GM23248 (cell line): Measurements from ENCODE around the gene POFUT2. TPM values are rescaled to one million over a fixed set of nuclear protein-coding genes. Genes with fewer than 3 reads are reported as not detected.

ENCODE experiments used
- DNase-seq: peaks from one replicate; pipeline ENCODE4 v3.0.0-alpha.2; 2015
- H2AFZ ChIP-seq: fragments of 200-600 bp; sonication (generic); 2 replicates; pipeline ENCODE4 v1.6.1; 2016; ENCODE audit warnings: antibody characterized with exemption
- H3F3A ChIP-seq: fragments of 200-600 bp; sonication (generic); 2 replicates; pipeline ENCODE4 v1.6.1; 2016; ENCODE audit warnings: mild to moderate bottlenecking, antibody characterized with exemption, mixed run types; ENCODE audit not compliant: insufficient read depth
- H3K27ac ChIP-seq: fragments of 200-600 bp; sonication (generic); 2 replicates; pipeline ENCODE4 v1.5.1; 2016; ENCODE audit warnings: mild to moderate bottlenecking
- H3K27me3 ChIP-seq: fragments of 200-600 bp; sonication (generic); replicated peaks from 2 replicates; pipeline ENCODE4 v1.6.1; 2016; ENCODE audit warnings: mild to moderate bottlenecking; ENCODE audit not compliant: insufficient read depth
- H3K36me3 ChIP-seq: fragments of 200-600 bp; sonication (generic); 2 replicates; pipeline ENCODE4 v1.6.1; 2016; ENCODE audit warnings: low read depth, mild to moderate bottlenecking
- H3K4me1 ChIP-seq: fragments of 200-600 bp; sonication (generic); 2 replicates; pipeline ENCODE4 v1.6.1; 2016; ENCODE audit warnings: mild to moderate bottlenecking; ENCODE audit not compliant: insufficient read depth
- H3K4me2 ChIP-seq: fragments of 200-600 bp; sonication (generic); one replicate; pipeline ENCODE4 v1.6.1; 2016; ENCODE audit warnings: mild to moderate bottlenecking; ENCODE audit not compliant: unreplicated experiment
- H3K4me3 ChIP-seq: fragments of 200-600 bp; sonication (generic); 2 replicates; pipeline ENCODE4 v1.5.1; 2016; ENCODE audit warnings: mild to moderate bottlenecking
- H3K79me2 ChIP-seq: fragments of 200-600 bp; sonication (generic); 2 replicates; pipeline ENCODE4 v1.6.1; 2016; ENCODE audit warnings: mild to moderate bottlenecking; ENCODE audit not compliant: insufficient read depth
- H3K9ac ChIP-seq: fragments of 200-600 bp; sonication (generic); 2 replicates; pipeline ENCODE4 v1.6.1; 2016; ENCODE audit warnings: mild to moderate bottlenecking
- H3K9me2 ChIP-seq: fragments of 200-600 bp; sonication (generic); 2 replicates; pipeline ENCODE4 v1.6.1; 2016; ENCODE audit warnings: mixed run types, mild to moderate bottlenecking, moderate library complexity; ENCODE audit not compliant: insufficient read depth
- H3K9me3 ChIP-seq: fragments of 200-600 bp; sonication (generic); one replicate; pipeline ENCODE4 v1.6.1; 2017; ENCODE audit warnings: low read depth
- H4K20me1 ChIP-seq: fragments of 200-600 bp; sonication (generic); 2 replicates; pipeline ENCODE4 v1.6.0; 2016; ENCODE audit not compliant: insufficient read depth
- EZH2 ChIP-seq: fragments of 200-600 bp; sonication (generic); IDR thresholded peaks from 2 replicates; pipeline ENCODE4 v1.6.1; 2018; ENCODE audit warnings: antibody characterized with exemption, mild to moderate bottlenecking; ENCODE audit not compliant: insufficient read depth, poor library complexity, severe bottlenecking
- EZH2phosphoT487 ChIP-seq: fragments of 200-600 bp; sonication (generic); IDR thresholded peaks from 2 replicates; pipeline ENCODE4 v1.6.1; 2018; ENCODE audit warnings: antibody characterized with exemption, moderate library complexity, mild to moderate bottlenecking, low read depth; ENCODE audit not compliant: insufficient read depth
- WGBS, 2 experiments: methylation state at CpG; one replicate each; pipeline ENCODE4 v1.1.6; 2015 to 2017; ENCODE audit warnings: low lambda C conversion rate in 2 of 2, low coverage in 1 of 2; ENCODE audit errors: missing lambda C conversion rate in 2 of 2; 5-methylcytosine and 5-hydroxymethylcytosine counted together
- in situ Hi-C: fragments of 300-500 bp; cut with MboI; formaldehyde crosslinking; loops from 2 replicates; pipeline ENCODE4 v1.15.0; 2020
- polyA plus RNA-seq: library from polyadenylated mRNA; unstranded; fragments of >200 nt; fragmentation: Nextera tagmentation; extraction: Ambion mirVana; gene quantifications from 2 replicates; pipeline ENCODE4 v1.2.1, GENCODE V29; 2016
- total RNA-seq: library from RNA; depleted of rRNA; stranded (reverse); fragments of >200 nt; shearing (Covaris generic); gene quantifications from 2 replicates; pipeline ENCODE4 v1.2.3, GENCODE V29; 2014

Gene POFUT2
- total and polyA plus RNA-seq, 2 experiments from 2014 or later: 30.1 to 48.2 TPM

- Histone ChIP-seq H3K4me1 (peaks cover 16% of the 10 kb centered on the region), H3K36me3 (no peaks in the 10 kb centered on the region), H2AFZ (no peak overlapping the region), H3K4me3 (no peak overlapping the region), H3K27ac (no peak overlapping the region), H3K27me3 (no peaks in the 10 kb centered on the region), H3F3A (no peaks in the 10 kb centered on the region), H4K20me1 (no peaks in the 10 kb centered on the region), H3K9me2 (no peaks in the 10 kb centered on the region), H3K9me3 (no peaks in the 10 kb centered on the region), H3K79me2 (no peaks in the 10 kb centered on the region), H3K9ac (no peak overlapping the region), H3K4me2 (no peak overlapping the region)
- in situ Hi-C loops: no loop called here
- WGBS, 2 experiments: 73 to 74% methylated on average over 13 to 14 of the region's 14 CpGs
- DNase-seq: no peak
- TF ChIP-seq EZH2phosphoT487 (no peak), EZH2 (no peak)
Observed at GRCh38 chr21:45313015-45313414, 25.3 kb upstream of the POFUT2 start.

- Histone ChIP-seq H3K9ac (no peak overlapping the region), H3F3A (no peaks in the 10 kb centered on the region), H3K27ac (no peak overlapping the region), H3K4me2 (no peak overlapping the region), H3K27me3 (no peaks in the 10 kb centered on the region), H2AFZ (no peak overlapping the region), H3K4me3 (no peak overlapping the region), H3K4me1 (peaks cover 10% of the 10 kb centered on the region), H3K79me2 (no peaks in the 10 kb centered on the region), H3K9me3 (no peaks in the 10 kb centered on the region), H4K20me1 (no peaks in the 10 kb centered on the region), H3K9me2 (no peaks in the 10 kb centered on the region), H3K36me3 (no peaks in the 10 kb centered on the region)
- in situ Hi-C loops: no loop called here
- no peak for TF ChIP-seq EZH2phosphoT487
- TF ChIP-seq EZH2: no peak
- DNase-seq: no peak
- 59 to 83% methylated on average over 1 of the region's 1 CpG for WGBS, 2 experiments
Observed at GRCh38 chr21:45312296-45312695, 24.6 kb upstream of the POFUT2 start.

GRCh38 chr21:45310459-45310858 lies 22.8 kb upstream of the POFUT2 start:
- no peak overlapping the region for H3K4me3 ChIP-seq
- no peak overlapping the region for H3K9ac ChIP-seq
- H3K4me2 ChIP-seq: no peak overlapping the region
- H3K9me2 ChIP-seq: no peaks in the 10 kb centered on the region
- no peak for DNase-seq
- H3K27me3 ChIP-seq: no peaks in the 10 kb centered on the region
- no peaks in the 10 kb centered on the region for H4K20me1 ChIP-seq
- no peaks in the 10 kb centered on the region for H3K9me3 ChIP-seq
- TF ChIP-seq EZH2phosphoT487 (no peak), EZH2 (no peak)
- in situ Hi-C loops: no loop called here
- no peak overlapping the region for H3K27ac ChIP-seq
- H3K4me1 ChIP-seq: peaks cover 6% of the 10 kb centered on the region
- no peaks in the 10 kb centered on the region for H3K79me2 ChIP-seq
- no peak overlapping the region for H2AFZ ChIP-seq
- 86 to 87% methylated on average over 7 to 10 of the region's 10 CpGs for WGBS, 2 experiments
- H3K36me3 ChIP-seq: no peaks in the 10 kb centered on the region
- H3F3A ChIP-seq: no peaks in the 10 kb centered on the region

- Histone ChIP-seq H3K36me3 (no peaks in the 10 kb centered on the region), H3K4me1 (peaks cover 6% of the 10 kb centered on the region), H3K9ac (no peak overlapping the region), H2AFZ (no peak overlapping the region), H3K9me3 (no peaks in the 10 kb centered on the region), H3K9me2 (no peaks in the 10 kb centered on the region), H3K27me3 (no peaks in the 10 kb centered on the region), H3K27ac (no peak overlapping the region), H3K4me2 (no peak overlapping the region), H3K4me3 (no peak overlapping the region), H3F3A (no peaks in the 10 kb centered on the region), H4K20me1 (no peaks in the 10 kb centered on the region), H3K79me2 (no peaks in the 10 kb centered on the region)
- WGBS, 2 experiments: 46 to 61% methylated on average over 3 of the region's 3 CpGs
- DNase-seq: no peak
- TF ChIP-seq EZH2: no peak
- in situ Hi-C loops: no loop called here
Observed at GRCh38 chr21:45309987-45310381, 22.3 kb upstream of the POFUT2 start.
